ENCODE measurements around the gene NUTF2. TPM values are rescaled to one million over a fixed set of nuclear protein-coding genes. Genes with fewer than 3 reads are reported as not detected.

The NUTF2 gene

Small RNA genes within 50 kb of the gene (small RNA-seq; reads per million reads assigned to genes)
- gene AC040162.2 (ENCODE audit: insufficient read depth) (not detected), gene NRN1L (ENCODE audit: insufficient read depth) (not detected)

Measured in neuronal stem cell (in vitro differentiated cells).